ENCODE data around the gene CLDN12.
A peak's percentile ranks its signal among the peaks of the same experiment; 100 is the strongest.

CLDN12 gene

GRCh38 chr7:90403174-90404113 lies at the start of gene CLDN12:
TSS of gene CLDN12 (plus strand) at chr7:90403461. CDS start at chr7:90412677, 9,216 bp downstream.
- H3K4me3 ChIP-seq (ENCODE audit: low read depth, low read length) = peak within 1 kb of the TSS; percentile 55
- TF ChIP-seq CTCF (IDR thresholded peaks at IDR 0.05; ENCODE audit: borderline replicate concordance, insufficient read depth, low read depth, low read length) = no peak

DNA sequence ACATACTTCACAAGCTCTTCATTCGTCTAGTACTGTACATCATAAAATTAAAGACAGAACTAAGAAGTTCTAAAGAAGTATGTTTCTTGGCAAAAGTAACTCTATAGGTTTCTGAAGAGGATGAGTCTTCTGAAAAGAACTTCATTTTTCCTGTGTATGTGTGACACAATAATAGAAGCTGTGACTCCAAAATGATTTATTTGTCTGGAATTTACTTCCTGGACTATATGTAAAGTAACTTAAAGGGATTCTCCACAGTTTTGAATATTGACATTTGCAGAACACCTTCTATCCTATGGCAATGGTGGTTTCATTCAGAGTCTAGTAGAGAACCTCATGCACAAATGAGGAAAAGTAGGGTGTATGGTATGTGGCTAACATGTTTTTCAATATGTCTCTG lies 19.8 kb upstream of the CLDN12 start:
- TF ChIP-seq CTCF (IDR thresholded peaks at IDR 0.05; ENCODE audit: borderline replicate concordance, insufficient read depth, low read depth, low read length) = no peak
- no peak overlapping the region for H3K4me3 ChIP-seq (ENCODE audit: low read depth, low read length)

DNA sequence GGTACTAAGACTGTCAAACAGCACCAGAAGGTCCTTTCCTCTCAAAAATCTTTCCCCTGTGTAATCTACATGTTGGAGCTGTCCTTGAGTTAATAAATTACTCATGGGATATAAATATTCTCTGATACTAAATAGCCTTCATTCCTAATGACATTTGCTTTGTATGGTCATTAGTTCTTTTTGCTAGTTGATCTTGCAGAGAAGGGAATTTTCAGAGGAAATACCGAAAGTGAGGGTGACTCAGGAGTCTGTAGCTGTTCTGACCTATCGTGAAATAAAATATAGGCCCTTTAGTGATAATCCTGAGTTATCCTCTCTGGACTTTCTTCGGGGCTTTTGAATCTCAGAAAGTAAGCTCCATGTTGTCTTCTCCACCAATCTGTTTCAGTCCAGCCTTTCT lies 19.4 kb upstream of the CLDN12 start:
- H3K4me3 ChIP-seq (ENCODE audit: low read depth, low read length) = no peak overlapping the region
- TF ChIP-seq CTCF (IDR thresholded peaks at IDR 0.05; ENCODE audit: borderline replicate concordance, insufficient read depth, low read depth, low read length) = no peak

DNA sequence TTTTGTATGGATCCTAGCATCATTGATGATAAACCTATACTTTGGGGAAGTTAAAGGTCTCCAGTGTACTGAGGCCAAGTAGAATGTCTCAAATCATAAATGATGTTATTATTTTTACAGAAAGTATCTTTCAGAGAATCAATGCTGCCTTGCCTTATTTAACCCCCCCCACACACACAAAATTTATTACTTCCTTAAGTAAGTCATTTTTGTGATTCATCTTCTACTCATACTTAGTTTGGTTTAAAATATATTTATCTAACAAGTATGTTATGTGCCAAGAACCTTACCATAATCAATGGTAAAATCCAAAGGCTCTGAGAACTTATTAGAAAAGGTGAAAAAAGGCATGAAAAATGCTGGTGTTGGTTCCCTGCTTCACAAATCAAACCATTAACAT lies 18.8 kb upstream of the CLDN12 start:
- no peak for TF ChIP-seq CTCF (IDR thresholded peaks at IDR 0.05; ENCODE audit: borderline replicate concordance, insufficient read depth, low read depth, low read length)
- no peak overlapping the region for H3K4me3 ChIP-seq (ENCODE audit: low read depth, low read length)

GRCh38 chr7:90387470-90388240 lies 15.6 kb upstream of the CLDN12 start:
- no peak overlapping the region for H3K4me3 ChIP-seq (ENCODE audit: low read depth, low read length)
- TF ChIP-seq CTCF (IDR thresholded peaks at IDR 0.05; ENCODE audit: borderline replicate concordance, insufficient read depth, low read depth, low read length) = no peak

GRCh38 chr7:90390926-90391325 lies 12.3 kb upstream of the CLDN12 start:
- no peak for TF ChIP-seq CTCF (IDR thresholded peaks at IDR 0.05; ENCODE audit: borderline replicate concordance, insufficient read depth, low read depth, low read length)
- H3K4me3 ChIP-seq (ENCODE audit: low read depth, low read length) = no peak overlapping the region

Data from GM12875 (cell line).